ENCODE data around the gene PEMT. TPM values are rescaled to one million over a fixed set of nuclear protein-coding genes. Genes with fewer than 3 reads are reported as not detected.

Gene PEMT
- total RNA-seq, 1 experiment from 2014 or later = 53.1 TPM

DNA sequence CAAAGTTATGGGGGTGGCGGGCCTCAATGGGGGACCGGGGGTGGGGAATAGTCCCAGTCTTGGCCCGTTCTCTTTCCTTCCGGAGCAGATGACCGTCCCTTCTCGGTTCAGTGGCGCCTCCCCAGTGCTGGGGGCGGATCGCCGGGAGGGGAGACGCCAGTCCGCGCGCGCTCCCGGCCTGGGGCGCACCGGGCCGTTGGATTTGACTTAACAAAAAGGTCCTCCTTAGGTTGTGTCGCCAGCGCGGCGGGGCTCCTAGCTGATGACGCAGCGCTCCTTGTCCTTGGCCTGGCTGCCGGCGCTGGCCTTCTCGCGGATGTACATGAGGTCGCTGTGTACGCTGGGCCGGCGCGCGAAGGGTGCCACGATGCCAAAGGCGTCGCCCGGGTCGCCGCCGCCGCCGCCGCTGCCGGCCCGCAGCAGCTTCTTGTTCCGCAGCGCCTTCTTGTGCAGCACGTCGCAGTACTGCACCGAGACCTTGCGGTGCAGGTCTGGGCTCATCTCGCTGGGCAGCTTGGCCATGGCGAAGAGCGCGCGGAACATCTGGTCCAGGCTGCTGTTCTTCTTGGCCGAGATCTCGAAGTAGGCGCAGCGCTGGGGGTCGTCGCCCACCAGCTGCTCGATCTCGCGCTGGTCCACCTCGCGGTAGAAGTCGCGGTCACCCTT, 96.5 kb downstream of the PEMT start (continued):
- TF ChIP-seq, protein P1, sequence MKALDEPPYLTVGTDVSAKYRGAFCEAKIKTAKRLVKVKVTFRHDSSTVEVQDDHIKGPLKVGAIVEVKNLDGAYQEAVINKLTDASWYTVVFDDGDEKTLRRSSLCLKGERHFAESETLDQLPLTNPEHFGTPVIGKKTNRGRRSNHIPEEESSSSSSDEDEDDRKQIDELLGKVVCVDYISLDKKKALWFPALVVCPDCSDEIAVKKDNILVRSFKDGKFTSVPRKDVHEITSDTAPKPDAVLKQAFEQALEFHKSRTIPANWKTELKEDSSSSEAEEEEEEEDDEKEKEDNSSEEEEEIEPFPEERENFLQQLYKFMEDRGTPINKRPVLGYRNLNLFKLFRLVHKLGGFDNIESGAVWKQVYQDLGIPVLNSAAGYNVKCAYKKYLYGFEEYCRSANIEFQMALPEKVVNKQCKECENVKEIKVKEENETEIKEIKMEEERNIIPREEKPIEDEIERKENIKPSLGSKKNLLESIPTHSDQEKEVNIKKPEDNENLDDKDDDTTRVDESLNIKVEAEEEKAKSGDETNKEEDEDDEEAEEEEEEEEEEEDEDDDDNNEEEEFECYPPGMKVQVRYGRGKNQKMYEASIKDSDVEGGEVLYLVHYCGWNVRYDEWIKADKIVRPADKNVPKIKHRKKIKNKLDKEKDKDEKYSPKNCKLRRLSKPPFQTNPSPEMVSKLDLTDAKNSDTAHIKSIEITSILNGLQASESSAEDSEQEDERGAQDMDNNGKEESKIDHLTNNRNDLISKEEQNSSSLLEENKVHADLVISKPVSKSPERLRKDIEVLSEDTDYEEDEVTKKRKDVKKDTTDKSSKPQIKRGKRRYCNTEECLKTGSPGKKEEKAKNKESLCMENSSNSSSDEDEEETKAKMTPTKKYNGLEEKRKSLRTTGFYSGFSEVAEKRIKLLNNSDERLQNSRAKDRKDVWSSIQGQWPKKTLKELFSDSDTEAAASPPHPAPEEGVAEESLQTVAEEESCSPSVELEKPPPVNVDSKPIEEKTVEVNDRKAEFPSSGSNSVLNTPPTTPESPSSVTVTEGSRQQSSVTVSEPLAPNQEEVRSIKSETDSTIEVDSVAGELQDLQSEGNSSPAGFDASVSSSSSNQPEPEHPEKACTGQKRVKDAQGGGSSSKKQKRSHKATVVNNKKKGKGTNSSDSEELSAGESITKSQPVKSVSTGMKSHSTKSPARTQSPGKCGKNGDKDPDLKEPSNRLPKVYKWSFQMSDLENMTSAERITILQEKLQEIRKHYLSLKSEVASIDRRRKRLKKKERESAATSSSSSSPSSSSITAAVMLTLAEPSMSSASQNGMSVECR (CRISPR knock-in tag; IDR thresholded peaks at IDR 0.05; ENCODE audit: borderline replicate concordance) = peak; percentile 75; the same call in 1 of the 2 replicates
- TF ChIP-seq ZNF263 (CRISPR knock-in tag; IDR thresholded peaks at IDR 0.05; ENCODE audit: low read depth) (no peak), OVOL2 (CRISPR knock-in tag; IDR thresholded peaks at IDR 0.05; ENCODE audit: borderline replicate concordance) (no peak), KAT7 (CRISPR knock-in tag; IDR thresholded peaks at IDR 0.05; ENCODE audit: borderline replicate concordance) (peak; percentile 60; the same call in 1 of the 2 replicates), HMGA2 (CRISPR knock-in tag; IDR thresholded peaks at IDR 0.05) (no peak)
- TF ChIP-seq, protein P2, sequence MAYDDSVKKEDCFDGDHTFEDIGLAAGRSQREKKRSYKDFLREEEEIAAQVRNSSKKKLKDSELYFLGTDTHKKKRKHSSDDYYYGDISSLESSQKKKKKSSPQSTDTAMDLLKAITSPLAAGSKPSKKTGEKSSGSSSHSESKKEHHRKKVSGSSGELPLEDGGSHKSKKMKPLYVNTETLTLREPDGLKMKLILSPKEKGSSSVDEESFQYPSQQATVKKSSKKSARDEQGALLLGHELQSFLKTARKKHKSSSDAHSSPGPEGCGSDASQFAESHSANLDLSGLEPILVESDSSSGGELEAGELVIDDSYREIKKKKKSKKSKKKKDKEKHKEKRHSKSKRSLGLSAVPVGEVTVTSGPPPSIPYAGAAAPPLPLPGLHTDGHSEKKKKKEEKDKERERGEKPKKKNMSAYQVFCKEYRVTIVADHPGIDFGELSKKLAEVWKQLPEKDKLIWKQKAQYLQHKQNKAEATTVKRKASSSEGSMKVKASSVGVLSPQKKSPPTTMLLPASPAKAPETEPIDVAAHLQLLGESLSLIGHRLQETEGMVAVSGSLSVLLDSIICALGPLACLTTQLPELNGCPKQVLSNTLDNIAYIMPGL (CRISPR knock-in tag; IDR thresholded peaks at IDR 0.05) = peak; percentile 61; the same call in 1 of the 2 replicates
- TF ChIP-seq, protein P3, sequence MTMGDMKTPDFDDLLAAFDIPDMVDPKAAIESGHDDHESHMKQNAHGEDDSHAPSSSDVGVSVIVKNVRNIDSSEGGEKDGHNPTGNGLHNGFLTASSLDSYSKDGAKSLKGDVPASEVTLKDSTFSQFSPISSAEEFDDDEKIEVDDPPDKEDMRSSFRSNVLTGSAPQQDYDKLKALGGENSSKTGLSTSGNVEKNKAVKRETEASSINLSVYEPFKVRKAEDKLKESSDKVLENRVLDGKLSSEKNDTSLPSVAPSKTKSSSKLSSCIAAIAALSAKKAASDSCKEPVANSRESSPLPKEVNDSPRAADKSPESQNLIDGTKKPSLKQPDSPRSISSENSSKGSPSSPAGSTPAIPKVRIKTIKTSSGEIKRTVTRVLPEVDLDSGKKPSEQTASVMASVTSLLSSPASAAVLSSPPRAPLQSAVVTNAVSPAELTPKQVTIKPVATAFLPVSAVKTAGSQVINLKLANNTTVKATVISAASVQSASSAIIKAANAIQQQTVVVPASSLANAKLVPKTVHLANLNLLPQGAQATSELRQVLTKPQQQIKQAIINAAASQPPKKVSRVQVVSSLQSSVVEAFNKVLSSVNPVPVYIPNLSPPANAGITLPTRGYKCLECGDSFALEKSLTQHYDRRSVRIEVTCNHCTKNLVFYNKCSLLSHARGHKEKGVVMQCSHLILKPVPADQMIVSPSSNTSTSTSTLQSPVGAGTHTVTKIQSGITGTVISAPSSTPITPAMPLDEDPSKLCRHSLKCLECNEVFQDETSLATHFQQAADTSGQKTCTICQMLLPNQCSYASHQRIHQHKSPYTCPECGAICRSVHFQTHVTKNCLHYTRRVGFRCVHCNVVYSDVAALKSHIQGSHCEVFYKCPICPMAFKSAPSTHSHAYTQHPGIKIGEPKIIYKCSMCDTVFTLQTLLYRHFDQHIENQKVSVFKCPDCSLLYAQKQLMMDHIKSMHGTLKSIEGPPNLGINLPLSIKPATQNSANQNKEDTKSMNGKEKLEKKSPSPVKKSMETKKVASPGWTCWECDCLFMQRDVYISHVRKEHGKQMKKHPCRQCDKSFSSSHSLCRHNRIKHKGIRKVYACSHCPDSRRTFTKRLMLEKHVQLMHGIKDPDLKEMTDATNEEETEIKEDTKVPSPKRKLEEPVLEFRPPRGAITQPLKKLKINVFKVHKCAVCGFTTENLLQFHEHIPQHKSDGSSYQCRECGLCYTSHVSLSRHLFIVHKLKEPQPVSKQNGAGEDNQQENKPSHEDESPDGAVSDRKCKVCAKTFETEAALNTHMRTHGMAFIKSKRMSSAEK (CRISPR knock-in tag; IDR thresholded peaks at IDR 0.05; ENCODE audit: borderline replicate concordance) = no peak
- TF ChIP-seq, protein P4, sequence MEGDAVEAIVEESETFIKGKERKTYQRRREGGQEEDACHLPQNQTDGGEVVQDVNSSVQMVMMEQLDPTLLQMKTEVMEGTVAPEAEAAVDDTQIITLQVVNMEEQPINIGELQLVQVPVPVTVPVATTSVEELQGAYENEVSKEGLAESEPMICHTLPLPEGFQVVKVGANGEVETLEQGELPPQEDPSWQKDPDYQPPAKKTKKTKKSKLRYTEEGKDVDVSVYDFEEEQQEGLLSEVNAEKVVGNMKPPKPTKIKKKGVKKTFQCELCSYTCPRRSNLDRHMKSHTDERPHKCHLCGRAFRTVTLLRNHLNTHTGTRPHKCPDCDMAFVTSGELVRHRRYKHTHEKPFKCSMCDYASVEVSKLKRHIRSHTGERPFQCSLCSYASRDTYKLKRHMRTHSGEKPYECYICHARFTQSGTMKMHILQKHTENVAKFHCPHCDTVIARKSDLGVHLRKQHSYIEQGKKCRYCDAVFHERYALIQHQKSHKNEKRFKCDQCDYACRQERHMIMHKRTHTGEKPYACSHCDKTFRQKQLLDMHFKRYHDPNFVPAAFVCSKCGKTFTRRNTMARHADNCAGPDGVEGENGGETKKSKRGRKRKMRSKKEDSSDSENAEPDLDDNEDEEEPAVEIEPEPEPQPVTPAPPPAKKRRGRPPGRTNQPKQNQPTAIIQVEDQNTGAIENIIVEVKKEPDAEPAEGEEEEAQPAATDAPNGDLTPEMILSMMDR (IDR thresholded peaks at IDR 0.05) = no peak

DNA sequence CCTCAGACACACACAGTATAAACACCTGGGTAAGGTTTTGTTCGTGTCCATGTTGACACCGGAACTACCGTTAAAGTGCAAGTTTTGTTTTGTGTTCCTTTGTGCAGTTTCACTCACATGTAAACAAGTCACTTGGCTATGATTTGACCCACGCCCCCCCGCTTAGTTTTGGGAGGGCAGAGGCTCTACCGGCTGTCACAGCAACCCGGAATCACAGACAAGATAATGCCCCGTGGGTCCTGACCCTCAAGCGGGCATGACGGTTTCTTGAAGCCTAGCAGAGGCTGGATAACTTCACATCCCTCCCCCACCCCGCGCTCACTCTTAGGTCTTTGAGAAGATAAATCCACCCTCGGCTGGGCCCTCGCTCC, 97.0 kb downstream of the PEMT start:
- H3K4me3 Mint-ChIP-seq = peak overlapping the region; percentile 81
- no peak for ATAC-seq

More for the DNA sequence above, 97.0 kb downstream of the PEMT start:
- no peaks in the 10 kb centered on the region for H3K9me3 Mint-ChIP-seq
- DNase-seq (ENCODE audit: low spot score) = no peak
- CTCF ChIA-PET = interaction anchor here (1.0 to 3.3 kb wide), 5 partner anchors 107 to 424 kb away, joined by 3 to 71 read pairs (median 6); no protein-coding TSS in a partner anchor
- no peak overlapping the region for H3K27ac Mint-ChIP-seq
- H3K36me3 Mint-ChIP-seq = peaks cover 11% of the 10 kb centered on the region
- POLR2A ChIA-PET = interaction anchor here (0.8 kb wide), 1 partner anchor 116 kb away, joined by 3 read pairs; no protein-coding TSS in a partner anchor
- H3K27me3 Mint-ChIP-seq (ENCODE audit: low read depth) = peaks cover 29% of the 10 kb centered on the region
- H3K4me1 Mint-ChIP-seq = peaks cover 41% of the 10 kb centered on the region
- TF ChIP-seq, protein P5, sequence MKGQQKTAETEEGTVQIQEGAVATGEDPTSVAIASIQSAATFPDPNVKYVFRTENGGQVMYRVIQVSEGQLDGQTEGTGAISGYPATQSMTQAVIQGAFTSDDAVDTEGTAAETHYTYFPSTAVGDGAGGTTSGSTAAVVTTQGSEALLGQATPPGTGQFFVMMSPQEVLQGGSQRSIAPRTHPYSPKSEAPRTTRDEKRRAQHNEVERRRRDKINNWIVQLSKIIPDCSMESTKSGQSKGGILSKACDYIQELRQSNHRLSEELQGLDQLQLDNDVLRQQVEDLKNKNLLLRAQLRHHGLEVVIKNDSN (CRISPR knock-in tag; IDR thresholded peaks at IDR 0.05) = no peak
- TF ChIP-seq, protein P6, sequence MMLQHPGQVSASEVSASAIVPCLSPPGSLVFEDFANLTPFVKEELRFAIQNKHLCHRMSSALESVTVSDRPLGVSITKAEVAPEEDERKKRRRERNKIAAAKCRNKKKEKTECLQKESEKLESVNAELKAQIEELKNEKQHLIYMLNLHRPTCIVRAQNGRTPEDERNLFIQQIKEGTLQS (CRISPR knock-in tag; conservative IDR thresholded peaks at IDR 0.05) = no peak
- TF ChIP-seq, protein P7, sequence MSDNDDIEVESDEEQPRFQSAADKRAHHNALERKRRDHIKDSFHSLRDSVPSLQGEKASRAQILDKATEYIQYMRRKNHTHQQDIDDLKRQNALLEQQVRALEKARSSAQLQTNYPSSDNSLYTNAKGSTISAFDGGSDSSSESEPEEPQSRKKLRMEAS (CRISPR knock-in tag; IDR thresholded peaks at IDR 0.05) = no peak
- no peak for TF ChIP-seq ZNF138 (CRISPR knock-in tag; conservative IDR thresholded peaks at IDR 0.05)
- TF ChIP-seq ZNF232 (CRISPR knock-in tag; IDR thresholded peaks at IDR 0.05) = no peak
- no peak for TF ChIP-seq ETV6 (CRISPR knock-in tag; IDR thresholded peaks at IDR 0.05)

Data from WTC11 (cell line).